ENCODE measurements around the gene SPRR3.

The SPRR3 gene

DNA sequence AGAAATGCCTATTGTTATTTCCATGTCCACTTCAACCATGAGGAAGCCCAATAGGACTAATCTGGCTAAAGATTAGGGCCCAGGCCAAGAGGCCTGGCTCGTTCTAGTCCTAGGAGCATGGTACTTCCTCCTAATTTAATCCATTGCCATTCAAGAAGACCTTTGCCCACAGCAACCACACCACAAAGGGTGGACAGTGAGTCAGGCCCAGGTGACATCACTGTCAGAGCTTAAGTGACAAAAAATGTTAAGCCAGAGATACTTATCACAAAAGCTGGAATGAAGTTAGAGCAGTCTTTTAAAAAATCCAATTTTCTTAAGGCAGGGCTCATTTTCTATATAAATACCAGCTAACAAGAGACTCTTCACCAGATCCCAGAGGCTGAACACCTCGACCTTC is at the start of gene SPRR3:
Gene SPRR3, plus strand, starts transcription at position 368 of the 400 bp plus-strand sequence. CDS start 1,272 bp downstream, outside the sequence.
- DNase-seq: no peak

- DNase-seq: no peak
These were observed 47.8 kb upstream of the SPRR3 start for GRCh38 chr1:152953761-152954160.

- DNase-seq: no peak
These were observed 47.1 kb upstream of the SPRR3 start for GRCh38 chr1:152954436-152954835.

DNA sequence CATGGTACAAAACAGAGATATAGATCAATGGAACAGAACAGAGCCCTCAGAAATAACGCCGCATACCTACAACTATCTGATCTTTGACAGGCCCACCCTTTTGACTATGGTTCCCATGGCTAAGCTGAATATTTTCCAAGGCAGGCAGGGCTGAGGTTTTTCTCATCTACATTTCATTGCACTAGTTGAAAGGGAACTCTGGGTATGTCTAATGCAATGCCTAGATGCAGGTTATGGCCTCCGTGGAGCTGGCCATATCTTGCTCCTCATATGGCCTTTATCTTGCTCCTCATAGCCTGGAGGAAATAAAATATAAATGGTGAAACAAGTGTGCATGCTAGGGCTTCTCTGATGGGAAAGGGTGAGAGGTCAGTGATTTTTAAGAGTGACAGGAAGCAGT is 44.0 kb upstream of the SPRR3 start:
- DNase-seq: no peak

GRCh38 chr1:152959273-152959672 is 42.3 kb upstream of the SPRR3 start:
- no peak for DNase-seq

GRCh38 chr1:152959801-152960451 is 41.6 kb upstream of the SPRR3 start:
- no peak for DNase-seq

- DNase-seq: no peak
These were observed 41.0 kb upstream of the SPRR3 start for GRCh38 chr1:152960452-152961044.

DNA sequence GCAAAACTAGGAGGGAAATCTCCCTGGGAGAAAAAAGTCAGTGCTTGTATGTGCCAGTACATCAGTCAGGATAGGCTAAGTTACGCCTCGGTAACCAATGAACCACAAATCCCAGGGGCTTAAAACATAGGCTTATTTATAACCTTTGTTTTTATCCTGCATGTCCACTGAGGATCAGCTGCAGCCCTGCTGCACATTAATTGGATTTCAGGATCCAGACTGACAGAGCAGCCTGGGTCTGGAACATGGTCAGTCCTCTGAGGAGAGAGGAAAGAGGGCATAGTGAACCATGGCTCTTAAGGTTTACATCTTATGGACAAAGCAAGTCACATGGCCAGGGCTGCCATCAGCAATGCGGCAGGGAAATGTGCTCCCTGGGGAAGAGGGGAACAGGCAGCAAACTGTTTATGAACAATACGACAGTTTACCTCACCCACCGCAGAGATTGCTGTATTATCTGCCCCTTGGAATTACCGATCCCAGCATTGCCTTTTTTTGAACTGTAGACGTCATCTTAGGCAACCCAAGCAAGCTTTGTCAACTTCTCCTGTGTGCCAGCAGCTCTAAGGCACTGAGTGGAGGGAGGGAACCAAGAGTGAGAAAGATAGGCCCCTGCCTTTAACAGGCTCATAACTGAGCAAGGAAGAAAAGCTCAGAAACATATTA is 40.2 kb upstream of the SPRR3 start:
- no peak for DNase-seq

DNA sequence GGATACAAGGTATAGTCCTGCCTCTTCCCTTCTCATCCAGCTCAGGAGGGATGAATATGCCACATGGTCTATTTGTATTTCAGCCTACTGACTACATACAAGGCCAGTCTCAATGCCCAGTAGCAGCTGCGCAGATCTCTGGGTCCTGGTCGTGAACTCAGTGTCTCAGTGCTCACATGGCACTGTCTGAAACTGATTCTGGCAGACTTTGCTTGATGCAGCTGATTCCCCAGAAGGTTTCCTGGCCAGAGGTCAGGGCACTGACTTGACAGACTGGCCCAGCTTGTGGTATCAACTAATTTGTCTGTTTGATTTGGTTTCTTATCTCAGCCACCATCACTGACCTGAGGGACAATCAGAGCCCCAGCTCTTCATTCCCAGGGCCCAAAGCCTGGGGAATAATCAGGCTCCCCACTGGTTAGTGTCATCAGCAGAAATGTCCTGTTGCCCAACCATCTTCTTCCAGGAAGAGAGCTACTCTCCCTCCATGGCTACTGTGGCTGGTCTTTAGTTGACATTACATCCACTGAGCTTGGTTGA is 38.6 kb upstream of the SPRR3 start:
- no peak for DNase-seq

GRCh38 chr1:152964536-152964935 is 37.0 kb upstream of the SPRR3 start:
- no peak for DNase-seq

- no peak for DNase-seq
These were observed 35.7 kb upstream of the SPRR3 start for GRCh38 chr1:152965853-152966252.

DNA sequence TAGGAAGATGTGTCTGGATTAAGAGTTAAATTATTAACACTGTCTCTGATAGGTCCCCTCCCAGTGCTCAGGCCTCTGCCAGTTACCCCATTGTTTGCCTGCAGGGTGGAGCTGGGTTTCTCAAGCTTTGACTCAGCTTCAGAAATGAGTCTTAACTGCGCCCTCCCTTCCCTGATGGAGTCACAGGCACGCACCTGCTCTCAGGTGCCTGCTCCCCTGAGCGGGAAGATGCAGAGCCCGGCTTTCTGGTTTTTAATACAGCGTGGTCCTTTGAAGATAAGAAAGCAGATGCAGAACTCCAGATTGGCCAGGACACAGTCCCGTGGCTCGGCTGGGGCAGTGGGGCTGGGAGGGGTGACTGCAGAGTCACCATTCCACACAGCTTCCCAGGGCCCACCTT is 34.3 kb upstream of the SPRR3 start:
- DNase-seq: no peak

GRCh38 chr1:152968248-152968647 is 33.3 kb upstream of the SPRR3 start:
- DNase-seq: no peak

GRCh38 chr1:152969036-152969435 is 32.5 kb upstream of the SPRR3 start:
- DNase-seq: no peak

DNA sequence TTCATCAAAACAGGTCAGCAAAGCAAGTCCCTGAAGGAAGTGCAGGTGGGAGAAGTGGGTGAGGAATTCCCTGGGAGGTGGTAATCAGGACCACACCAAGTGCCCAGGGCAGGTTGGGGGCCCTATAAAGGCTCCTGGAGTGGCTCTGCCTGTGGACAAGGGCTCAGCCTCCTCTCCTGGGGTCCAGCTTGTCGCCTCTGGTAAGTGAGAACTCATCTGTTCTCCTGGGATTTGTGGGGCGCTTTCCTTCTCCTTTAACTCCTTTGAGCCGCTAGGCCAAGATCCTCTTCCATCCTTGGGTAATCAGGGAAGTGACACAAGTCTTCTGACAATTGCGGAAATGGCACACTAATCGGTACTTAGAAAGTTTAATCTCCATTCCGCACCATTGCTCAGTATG is 31.1 kb upstream of the SPRR3 start, which contains the start of gene SPRR4:
Gene SPRR4, plus strand, starts transcription at position 154 of the 400 bp plus-strand sequence. CDS start 1,243 bp downstream, outside the sequence.
- DNase-seq: no peak

- DNase-seq: no peak
These were observed 29.2 kb upstream of the SPRR3 start for GRCh38 chr1:152972196-152972886.

DNA sequence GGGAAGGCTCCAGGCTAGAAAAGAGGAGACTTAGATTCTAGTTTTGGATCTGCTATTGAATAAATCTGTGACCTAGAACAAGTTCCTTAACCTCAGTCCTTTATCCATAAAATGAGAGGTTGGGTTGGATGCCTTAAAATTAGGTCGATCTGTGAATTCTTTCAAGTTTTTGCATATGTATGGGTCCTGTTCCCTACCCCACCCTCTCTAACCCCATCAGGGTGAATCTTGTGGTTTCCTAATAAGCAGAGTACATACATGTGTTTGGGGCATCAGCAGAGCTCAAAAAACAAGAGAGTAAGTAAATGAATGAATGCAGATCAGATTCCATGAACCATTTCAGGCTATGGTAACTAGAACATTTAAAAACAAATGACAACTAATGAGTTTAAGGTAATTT is 24.9 kb upstream of the SPRR3 start:
- DNase-seq: no peak

GRCh38 chr1:152977614-152978013 is 23.9 kb upstream of the SPRR3 start:
- no peak for DNase-seq

GRCh38 chr1:152980676-152981075 is 20.9 kb upstream of the SPRR3 start:
- DNase-seq: no peak

- DNase-seq: no peak
These were observed 20.2 kb upstream of the SPRR3 start for GRCh38 chr1:152981146-152981871.

DNA sequence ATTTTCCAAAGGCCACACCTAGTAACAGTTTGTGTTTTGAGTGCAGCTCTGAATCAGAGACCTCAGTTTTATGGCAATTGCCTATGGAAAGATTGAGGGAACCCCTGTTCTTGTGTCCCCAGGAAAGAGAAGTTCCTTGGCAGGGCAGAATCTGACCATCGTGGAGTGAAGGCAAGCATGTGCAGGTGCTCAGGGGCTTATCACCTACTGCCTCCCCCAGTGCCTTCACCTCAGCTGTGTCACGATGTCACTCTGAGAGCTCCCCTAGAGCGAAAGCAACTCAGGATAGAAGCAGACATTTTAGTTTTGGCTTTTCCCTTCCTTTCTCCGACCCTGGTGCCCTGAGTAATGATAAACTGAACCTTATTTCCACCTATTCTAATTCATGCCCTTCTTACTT is 19.5 kb upstream of the SPRR3 start:
- no peak for DNase-seq

GRCh38 chr1:152983234-152983633 is 18.3 kb upstream of the SPRR3 start:
- DNase-seq: no peak

DNA sequence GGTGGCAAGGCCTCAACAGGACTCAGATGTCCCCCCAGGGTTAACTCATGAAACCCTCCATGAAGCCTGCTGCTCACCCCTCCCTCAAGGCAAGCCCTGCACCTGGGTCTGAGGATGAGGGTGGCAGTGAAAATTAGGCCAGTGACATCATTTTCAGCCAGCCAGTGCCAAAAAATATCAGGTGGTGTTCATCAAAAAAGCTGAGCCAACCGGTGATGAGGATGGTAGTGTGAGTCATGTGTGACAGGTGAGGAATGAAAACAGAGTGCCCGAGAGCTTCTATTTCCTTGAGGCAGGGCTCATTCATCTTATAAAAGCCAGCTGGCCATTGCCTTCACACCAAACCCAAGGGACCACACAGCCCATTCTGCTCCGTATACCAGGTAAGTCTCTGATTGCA is 17.8 kb upstream of the SPRR3 start, which contains the start of gene SPRR1A:
Gene SPRR1A, plus strand, starts transcription at position 339 of the 400 bp plus-strand sequence. CDS start 1,150 bp downstream, outside the sequence.
- DNase-seq: no peak
